Testis (tissue), 3 donors: ENCODE measurements around the gene GDNF. TPM values are rescaled to one million over a fixed set of nuclear protein-coding genes. Genes with fewer than 3 reads are reported as not detected.
"Not testable (repeated sequence)": the region's sequence is repeated elsewhere in the genome, so short reads cannot be mapped to it uniquely, and the experiment has no call there.

ENCODE experiments used
- DNase-seq: peaks from one replicate; pipeline ENCODE4 v3.0.0-alpha.2; 2019
- H3K27ac ChIP-seq, 2 donors: fragments of 200-600 bp; sonication (generic); one replicate each; pipeline ENCODE4 v1.5.1; 2019
- H3K27me3 ChIP-seq: fragments of 200-600 bp; sonication (generic); one replicate; pipeline ENCODE4 v1.5.1; 2019
- H3K36me3 ChIP-seq: fragments of 200-600 bp; sonication (generic); one replicate; pipeline ENCODE4 v1.5.1; 2017; ENCODE audit warnings: low read depth; ENCODE audit errors: missing control alignments
- H3K4me1 ChIP-seq: fragments of 200-600 bp; sonication (generic); one replicate; pipeline ENCODE4 v1.5.1; 2019
- H3K4me3 ChIP-seq, 2 donors: fragments of 200-600 bp; sonication (generic); one replicate each; pipeline ENCODE4 v1.5.1; 2017 to 2019
- H3K9me3 ChIP-seq: fragments of 200-600 bp; sonication (generic); one replicate; pipeline ENCODE4 v1.5.1; 2017
- CTCF ChIP-seq, 3 experiments: fragments of 450-650 bp in 2 of 3; fragments of 200-600 bp in 1 of 3; sonication (generic) in 1 of 3; IDR thresholded peaks; one replicate each; pipeline ENCODE4 v1.5.1; 2016 to 2019; ENCODE audit warnings: antibody characterized with exemption in 3 of 3, mild to moderate bottlenecking in 2 of 3, moderate library complexity in 1 of 3
- POLR2A ChIP-seq: fragments of 450-650 bp; IDR thresholded peaks from one replicate; pipeline ENCODE4 v1.6.1; 2017; ENCODE audit warnings: antibody characterized with exemption, mild to moderate bottlenecking, moderate library complexity
- WGBS, 2 donors: methylation state at CpG; one replicate each; pipeline ENCODE4 v1.1.5; 2018; 5-methylcytosine and 5-hydroxymethylcytosine counted together
- intact Hi-C: fragments of 100-400 bp; cut with DNase I; formaldehyde crosslinking; loops from one replicate; pipeline ENCODE4 v1.15.1; 2023; ENCODE audit warnings: low total_unique reads
- polyA plus RNA-seq: library from polyadenylated mRNA; stranded (reverse); fragments of 350-450 nt; fragmentation: Illumina TruSeq; extraction: RNeasy Lipid Tissue Mini Kit (QIAGEN cat#74804); gene quantifications from one replicate; pipeline ENCODE4 v1.2.3, GENCODE V29; 2014; ENCODE audit warnings: low read depth, low replicate concordance; ENCODE audit not compliant: insufficient read depth
- total RNA-seq, 2 donors: library from RNA; depleted of rRNA; stranded (reverse); fragments of >200 nt; gene quantifications; one replicate each; pipeline ENCODE4 v1.2.3, GENCODE V29; 2016

The GDNF gene
- total and polyA plus RNA-seq, 3 donors from 2014 or later = 0.37 to 0.71 (median 0.49) TPM

- Histone ChIP-seq H3K36me3 (no peaks in the 10 kb centered on the region), H3K27ac (no peak overlapping the region), H3K4me1 (no peaks in the 10 kb centered on the region), H3K27me3 (no peaks in the 10 kb centered on the region), H3K4me3 (no peak overlapping the region), H3K9me3 (no peaks in the 10 kb centered on the region)
- intact Hi-C loops = no loop called here
- no peak for TF ChIP-seq CTCF (IDR thresholded peaks at IDR 0.05)
- TF ChIP-seq POLR2A = no peak
- WGBS, 2 donors = 84 to 86% methylated on average over 2 of the region's 2 CpGs
- DNase-seq = no peak
Measured at GRCh38 chr5:37804401-37804800, 35.4 kb downstream of the GDNF start.

GRCh38 chr5:37803487-37803886 is 36.4 kb downstream of the GDNF start:
- Histone ChIP-seq H3K27ac (no peak overlapping the region), H3K27me3 (no peaks in the 10 kb centered on the region), H3K4me3 (no peak overlapping the region), H3K4me1 (no peaks in the 10 kb centered on the region), H3K36me3 (no peaks in the 10 kb centered on the region), H3K9me3 (no peaks in the 10 kb centered on the region)
- 22 to 53% methylated on average over 1 of the region's 1 CpG for WGBS, 2 donors
- TF ChIP-seq CTCF (IDR thresholded peaks at IDR 0.05) = no peak
- TF ChIP-seq POLR2A = no peak
- intact Hi-C loops = no loop called here
- DNase-seq = no peak

- 80 to 85% methylated on average over 2 of the region's 2 CpGs for WGBS, 2 donors
- Histone ChIP-seq H3K9me3 (no peaks in the 10 kb centered on the region), H3K27me3 (no peaks in the 10 kb centered on the region), H3K27ac (no peak overlapping the region), H3K4me1 (no peaks in the 10 kb centered on the region), H3K4me3 (no peak overlapping the region), H3K36me3 (no peaks in the 10 kb centered on the region)
- DNase-seq = no peak
- intact Hi-C loops = no loop called here
- TF ChIP-seq POLR2A (no peak), CTCF (IDR thresholded peaks at IDR 0.05) (no peak)
Measured at GRCh38 chr5:37801521-37801920, 38.3 kb downstream of the GDNF start.

GRCh38 chr5:37799865-37800421 is 39.9 kb downstream of the GDNF start:
- no peaks in the 10 kb centered on the region for H3K9me3 ChIP-seq
- DNase-seq = no peak
- H3K36me3 ChIP-seq = no peaks in the 10 kb centered on the region
- intact Hi-C loops = no loop called here
- 79 to 91% methylated on average over 2 of the region's 2 CpGs for WGBS, 2 donors
- no peaks in the 10 kb centered on the region for H3K27me3 ChIP-seq
- no peak for TF ChIP-seq CTCF (IDR thresholded peaks at IDR 0.05)
- TF ChIP-seq POLR2A = no peak
- no peaks in the 10 kb centered on the region for H3K4me1 ChIP-seq
- no peak overlapping the region for H3K4me3 ChIP-seq
- no peak overlapping the region for H3K27ac ChIP-seq

GRCh38 chr5:37796435-37796834 is 43.4 kb downstream of the GDNF start:
- H3K27ac ChIP-seq, DNase-seq, intact Hi-C loops, H3K27me3 ChIP-seq, H3K36me3 ChIP-seq, H3K9me3 ChIP-seq, H3K4me3 ChIP-seq, H3K4me1 ChIP-seq: not testable (repeated sequence)
- 83 to 100% methylated on average over 1 of the region's 1 CpG for WGBS, 2 donors

- H3K27ac ChIP-seq, intact Hi-C loops, H3K36me3 ChIP-seq, H3K4me1 ChIP-seq, H3K4me3 ChIP-seq, DNase-seq, H3K9me3 ChIP-seq, H3K27me3 ChIP-seq: not testable (repeated sequence)
- WGBS, 2 donors = 82 to 86% methylated on average over 2 of the region's 2 CpGs
Measured at GRCh38 chr5:37795292-37795691, 44.5 kb downstream of the GDNF start.
